SK-N-SH treated with all-trans-retinoic acid at 6 μM for 48 hours (cell line): Measurements from ENCODE around the gene OR2M3.

ENCODE experiments used
- ATAC-seq: fragments of 200-7000 bp; cut with Tn5 transposase; 3 replicates; pipeline ENCODE4 v1.9.1; 2020; ENCODE audit warnings: mild to moderate bottlenecking, moderate library complexity
- ARNTL ChIP-seq: fragments of 450-650 bp; formaldehyde crosslinking; IDR thresholded peaks from 2 replicates; pipeline ENCODE4 v1.5.0; 2020; ENCODE audit warnings: low read depth, mild to moderate bottlenecking, moderate library complexity, borderline replicate concordance
- BACH2 ChIP-seq: fragments of 250-450 bp; sonication (Bioruptor Pico); IDR thresholded peaks from 2 replicates; pipeline ENCODE4 v1.9.0; 2021; ENCODE audit warnings: mild to moderate bottlenecking, borderline replicate concordance
- CREB5 ChIP-seq: fragments of 250-450 bp; sonication (Bioruptor Pico); IDR thresholded peaks from 2 replicates; pipeline ENCODE4 v1.5.1; 2020; ENCODE audit warnings: low read depth, mild to moderate bottlenecking, moderate library complexity
- CSDC2 ChIP-seq: fragments of 250-450 bp; sonication (Bioruptor Pico); IDR thresholded peaks from 2 replicates; pipeline ENCODE4 v1.5.0; 2020; ENCODE audit warnings: mild to moderate bottlenecking, moderate library complexity
- ESRRG ChIP-seq: fragments of 250-450 bp; sonication (Bioruptor Pico); IDR thresholded peaks from 2 replicates; pipeline ENCODE4 v1.6.1; 2021; ENCODE audit warnings: mild to moderate bottlenecking
- GLIS3 ChIP-seq: fragments of 250-450 bp; sonication (Bioruptor Pico); IDR thresholded peaks from 2 replicates; pipeline ENCODE4 v1.5.0; 2020; ENCODE audit warnings: mild to moderate bottlenecking, moderate library complexity
- ISL1 ChIP-seq: fragments of 250-450 bp; sonication (Bioruptor Pico); IDR thresholded peaks from 2 replicates; pipeline ENCODE4 v2.1.2; 2022; ENCODE audit warnings: mild to moderate bottlenecking, moderate library complexity
- OSR1 ChIP-seq: fragments of 250-450 bp; sonication (Bioruptor Pico); IDR thresholded peaks from 2 replicates; pipeline ENCODE4 v1.8.0; 2022; ENCODE audit warnings: moderate library complexity, mild to moderate bottlenecking, inconsistent platforms
- POU6F1 ChIP-seq: fragments of 250-450 bp; sonication (Bioruptor Pico); IDR thresholded peaks from 2 replicates; pipeline ENCODE4 v1.8.0; 2021; ENCODE audit warnings: low read depth, mild to moderate bottlenecking, moderate library complexity, borderline replicate concordance
- PPARA ChIP-seq: fragments of 250-450 bp; sonication (Bioruptor Pico); IDR thresholded peaks from 2 replicates; pipeline ENCODE4 v1.5.0; 2020; ENCODE audit warnings: mild to moderate bottlenecking, borderline replicate concordance
- SNAI2 ChIP-seq: fragments of 250-450 bp; sonication (Bioruptor Pico); IDR thresholded peaks from 2 replicates; pipeline ENCODE4 v1.5.0; 2020; ENCODE audit warnings: mild to moderate bottlenecking, moderate library complexity
- TCF4 ChIP-seq: fragments of 250-450 bp; sonication (Bioruptor Pico); IDR thresholded peaks from 2 replicates; pipeline ENCODE4 v1.8.0; 2021; ENCODE audit warnings: mild to moderate bottlenecking, moderate library complexity, borderline replicate concordance
- TOX ChIP-seq: fragments of 250-450 bp; sonication (Bioruptor Pico); IDR thresholded peaks from 2 replicates; pipeline ENCODE4 v1.8.0; 2021; ENCODE audit warnings: mild to moderate bottlenecking, moderate library complexity, borderline replicate concordance
- TSHZ2 ChIP-seq: fragments of 250-450 bp; sonication (Bioruptor Pico); IDR thresholded peaks from 2 replicates; pipeline ENCODE4 v1.5.0; 2020; ENCODE audit warnings: mild to moderate bottlenecking, moderate library complexity
- ZC3H10 ChIP-seq: fragments of 250-450 bp; sonication (Bioruptor Pico); IDR thresholded peaks from 2 replicates; pipeline ENCODE4 v1.5.1; 2021; ENCODE audit warnings: mild to moderate bottlenecking, moderate library complexity
- ZFP30 ChIP-seq: fragments of 450-650 bp; formaldehyde crosslinking; IDR thresholded peaks from 2 replicates; pipeline ENCODE4 v1.5.0; 2022; ENCODE audit warnings: mild to moderate bottlenecking, moderate library complexity
- ZNF565 ChIP-seq: fragments of 450-650 bp; formaldehyde crosslinking; conservative IDR thresholded peaks from 2 replicates; pipeline ENCODE4 v1.5.0; 2020; ENCODE audit warnings: low read depth, mild to moderate bottlenecking, moderate library complexity
- ZNF70 ChIP-seq: fragments of 450-650 bp; formaldehyde crosslinking; IDR thresholded peaks from 2 replicates; pipeline ENCODE4 v1.5.0; 2020; ENCODE audit warnings: mild to moderate bottlenecking, moderate library complexity
- ZNF8 ChIP-seq: fragments of 450-650 bp; formaldehyde crosslinking; IDR thresholded peaks from 2 replicates; pipeline ENCODE4 v1.5.0; 2020; ENCODE audit warnings: mild to moderate bottlenecking, moderate library complexity
- TF ChIP-seq, protein P1 (sequence below): fragments of 250-450 bp; sonication (Bioruptor Pico); IDR thresholded peaks from 2 replicates; pipeline ENCODE4 v1.8.0; 2020; ENCODE audit warnings: mild to moderate bottlenecking, moderate library complexity, borderline replicate concordance
- TF ChIP-seq, protein P2 (sequence below): fragments of 250-450 bp; sonication (Bioruptor Pico); IDR thresholded peaks from 2 replicates; pipeline ENCODE4 v1.5.1; 2021; ENCODE audit warnings: mild to moderate bottlenecking, moderate library complexity

The OR2M3 gene

GRCh38 chr1:248155927-248156326, 41.1 kb upstream of the OR2M3 start:
- no peak for ATAC-seq
- no peak for TF ChIP-seq GLIS3 (CRISPR knock-in tag)
- no peak for TF ChIP-seq ISL1 (CRISPR knock-in tag)
- TF ChIP-seq ARNTL (CRISPR knock-in tag), result no peak
- no peak for TF ChIP-seq OSR1 (CRISPR knock-in tag)
- TF ChIP-seq ESRRG (CRISPR knock-in tag), result no peak
- TF ChIP-seq CREB5 (CRISPR knock-in tag), result no peak
- no peak for TF ChIP-seq CSDC2 (CRISPR knock-in tag)
- TF ChIP-seq, protein P1, sequence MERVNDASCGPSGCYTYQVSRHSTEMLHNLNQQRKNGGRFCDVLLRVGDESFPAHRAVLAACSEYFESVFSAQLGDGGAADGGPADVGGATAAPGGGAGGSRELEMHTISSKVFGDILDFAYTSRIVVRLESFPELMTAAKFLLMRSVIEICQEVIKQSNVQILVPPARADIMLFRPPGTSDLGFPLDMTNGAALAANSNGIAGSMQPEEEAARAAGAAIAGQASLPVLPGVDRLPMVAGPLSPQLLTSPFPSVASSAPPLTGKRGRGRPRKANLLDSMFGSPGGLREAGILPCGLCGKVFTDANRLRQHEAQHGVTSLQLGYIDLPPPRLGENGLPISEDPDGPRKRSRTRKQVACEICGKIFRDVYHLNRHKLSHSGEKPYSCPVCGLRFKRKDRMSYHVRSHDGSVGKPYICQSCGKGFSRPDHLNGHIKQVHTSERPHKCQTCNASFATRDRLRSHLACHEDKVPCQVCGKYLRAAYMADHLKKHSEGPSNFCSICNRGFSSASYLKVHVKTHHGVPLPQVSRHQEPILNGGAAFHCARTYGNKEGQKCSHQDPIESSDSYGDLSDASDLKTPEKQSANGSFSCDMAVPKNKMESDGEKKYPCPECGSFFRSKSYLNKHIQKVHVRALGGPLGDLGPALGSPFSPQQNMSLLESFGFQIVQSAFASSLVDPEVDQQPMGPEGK (CRISPR knock-in tag), result no peak
- no peak for TF ChIP-seq TOX (CRISPR knock-in tag)
- no peak for TF ChIP-seq ZFP30 (CRISPR knock-in tag)

DNA sequence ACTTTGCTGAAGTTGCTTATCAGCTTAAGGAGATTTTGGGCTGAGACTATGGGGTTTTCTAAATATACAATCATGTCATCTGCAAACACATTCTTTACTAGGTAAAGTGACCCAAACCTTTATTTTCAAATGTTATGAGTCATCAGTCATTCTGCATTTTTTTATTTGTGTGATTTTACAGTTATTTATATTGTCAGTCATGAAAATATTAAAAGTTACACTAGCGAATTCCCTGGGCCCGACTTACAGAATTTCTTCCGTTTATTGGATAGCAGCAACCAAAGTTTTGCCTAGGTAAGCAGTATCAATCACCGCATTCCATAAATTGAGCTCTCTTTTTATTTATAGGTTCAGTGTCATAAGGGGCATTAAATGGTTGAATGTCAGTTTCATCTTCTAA, 38.3 kb upstream of the OR2M3 start:
- TF ChIP-seq PPARA (CRISPR knock-in tag), result no peak
- TF ChIP-seq ZC3H10 (CRISPR knock-in tag), result no peak
- no peak for ATAC-seq

- TF ChIP-seq POU6F1 (CRISPR knock-in tag) (no peak), ZNF565 (CRISPR knock-in tag) (no peak), ZNF8 (CRISPR knock-in tag) (no peak)
- TF ChIP-seq, all 23 proteins: peak for 0
- no peak for ATAC-seq
Observed at GRCh38 chr1:248164031-248164430, 33.0 kb upstream of the OR2M3 start.

DNA sequence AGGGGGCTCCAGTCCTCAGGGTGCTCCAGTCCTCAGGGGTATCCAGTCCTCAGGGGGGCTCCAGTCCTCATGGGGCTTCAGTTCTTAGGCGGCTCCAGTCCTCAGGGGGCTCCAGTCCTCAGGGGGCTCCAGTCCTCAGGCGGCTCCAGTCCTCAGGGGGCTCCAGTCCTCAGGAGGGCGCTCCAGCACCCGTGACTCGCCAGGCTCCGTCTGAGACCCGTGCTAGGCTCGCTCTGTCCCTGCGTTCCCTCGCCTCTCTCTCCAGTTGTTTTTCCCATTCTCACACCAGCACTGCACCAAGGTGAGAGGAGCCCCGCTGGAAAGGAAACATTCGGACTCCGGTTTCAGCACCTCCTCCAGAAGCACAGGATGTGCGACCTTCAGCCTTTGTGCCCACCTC, 31.9 kb upstream of the OR2M3 start:
- no peak for TF ChIP-seq ZNF8 (CRISPR knock-in tag)
- TF ChIP-seq ISL1 (CRISPR knock-in tag), result no peak
- TF ChIP-seq TSHZ2 (CRISPR knock-in tag), result no peak
- TF ChIP-seq ZFP30 (CRISPR knock-in tag), result no peak
- TF ChIP-seq TCF4 (CRISPR knock-in tag), result no peak
- no peak for TF ChIP-seq ESRRG (CRISPR knock-in tag)
- TF ChIP-seq BACH2 (CRISPR knock-in tag), result no peak
- TF ChIP-seq TOX (CRISPR knock-in tag), result no peak
- TF ChIP-seq CREB5 (CRISPR knock-in tag), result no peak
- TF ChIP-seq, protein P2, sequence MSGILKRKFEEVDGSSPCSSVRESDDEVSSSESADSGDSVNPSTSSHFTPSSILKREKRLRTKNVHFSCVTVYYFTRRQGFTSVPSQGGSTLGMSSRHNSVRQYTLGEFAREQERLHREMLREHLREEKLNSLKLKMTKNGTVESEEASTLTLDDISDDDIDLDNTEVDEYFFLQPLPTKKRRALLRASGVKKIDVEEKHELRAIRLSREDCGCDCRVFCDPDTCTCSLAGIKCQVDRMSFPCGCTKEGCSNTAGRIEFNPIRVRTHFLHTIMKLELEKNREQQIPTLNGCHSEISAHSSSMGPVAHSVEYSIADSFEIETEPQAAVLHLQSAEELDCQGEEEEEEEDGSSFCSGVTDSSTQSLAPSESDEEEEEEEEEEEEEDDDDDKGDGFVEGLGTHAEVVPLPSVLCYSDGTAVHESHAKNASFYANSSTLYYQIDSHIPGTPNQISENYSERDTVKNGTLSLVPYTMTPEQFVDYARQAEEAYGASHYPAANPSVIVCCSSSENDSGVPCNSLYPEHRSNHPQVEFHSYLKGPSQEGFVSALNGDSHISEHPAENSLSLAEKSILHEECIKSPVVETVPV (CRISPR knock-in tag), result no peak
- TF ChIP-seq SNAI2 (CRISPR knock-in tag), result no peak
- no peak for TF ChIP-seq ZNF70 (CRISPR knock-in tag)
- no peak for TF ChIP-seq ZNF565 (CRISPR knock-in tag)
- no peak for TF ChIP-seq CSDC2 (CRISPR knock-in tag)
- no peak for TF ChIP-seq OSR1 (CRISPR knock-in tag)
- TF ChIP-seq ARNTL (CRISPR knock-in tag), result no peak
- no peak for TF ChIP-seq POU6F1 (CRISPR knock-in tag)
- ATAC-seq, result no peak
